ENCODE data around the gene EYA4.

- no peak for TF ChIP-seq CTCF (IDR thresholded peaks at IDR 0.05; ENCODE audit: insufficient read depth, low read length, poor library complexity, severe bottlenecking)
- no peak for TF ChIP-seq EZH2phosphoT487 (conservative IDR thresholded peaks at IDR 0.05; ENCODE audit: low read length)
Measured at GRCh38 chr6:133227344-133227743, 13.8 kb upstream of the EYA4 start.

Data from SU-DHL-6 (cell line).